ENCODE data around the gene SLC7A4. TPM values are rescaled to one million over a fixed set of nuclear protein-coding genes. Genes with fewer than 3 reads are reported as not detected.
"Not testable (repeated sequence)": the region's sequence is repeated elsewhere in the genome, so short reads cannot be mapped to it uniquely, and the experiment has no call there.

Gene SLC7A4
- total and polyA plus RNA-seq, 2 donors (not counting 1 experiment from before 2014, with no cell fraction given), result not detected

- no peaks in the 10 kb centered on the region for H3K27me3 ChIP-seq (replicated peaks in 1 of 4; ENCODE audit: control extremely low read depth in 1 of 4, control insufficient read depth in 3 of 4, insufficient read depth in 4 of 4, low read length in 3 of 4)
- H3K79me2 ChIP-seq (ENCODE audit: control insufficient read depth, insufficient read depth, low read length), result peaks cover under 1% of the 10 kb centered on the region
- H3K4me3 ChIP-seq (ENCODE audit: control extremely low read depth in 1 of 5, extremely low read depth in 1 of 5, insufficient read depth in 1 of 5, low read depth in 2 of 5, low read length in 4 of 5), result no peak overlapping the region
- no peak overlapping the region for H3K9ac ChIP-seq (ENCODE audit: low read length)
- H3K36me3 ChIP-seq (replicated peaks in 1 of 2; ENCODE audit: control extremely low read depth in 1 of 2, control insufficient read depth in 1 of 2, extremely low read depth in 1 of 2, insufficient read depth in 2 of 2, low read length in 1 of 2), result no peaks in the 10 kb centered on the region
- Mint-ChIP-seq H3K27ac (no peak overlapping the region), H3K9me3 (ENCODE audit: insufficient read depth) (no peaks in the 10 kb centered on the region), H3K4me3 (no peak overlapping the region), H3K4me1 (peaks cover 14% of the 10 kb centered on the region), H3K27me3 (no peaks in the 10 kb centered on the region)
- ChIA-PET POLR2A (no interaction called here), CTCF (interaction anchor here (0.6 kb wide), 1 partner anchor 1705 kb away, joined by 3 read pairs; no protein-coding TSS in a partner anchor)
- WGBS (ENCODE audit: insufficient coverage), result 82% methylated on average over 10 of the region's 10 CpGs
- no peak overlapping the region for H3K27ac ChIP-seq (ENCODE audit: low read length in 2 of 2)
- no peaks in the 10 kb centered on the region for H4K20me1 ChIP-seq (ENCODE audit: control insufficient read depth, insufficient read depth, low read length, poor library complexity, severe bottlenecking)
- peaks cover 6 to 14% of the 10 kb centered on the region in 2 donors for H3K4me1 ChIP-seq (ENCODE audit: control insufficient read depth in 2 of 2, insufficient read depth in 2 of 2, low read length in 2 of 2)
- H2AFZ ChIP-seq (ENCODE audit: insufficient read depth, low read depth, low read length, poor library complexity, severe bottlenecking), result no peak overlapping the region
- no peak overlapping the region for H3K4me2 ChIP-seq (replicated peaks; ENCODE audit: low read depth, low read length, poor library complexity, severe bottlenecking)
- TF ChIP-seq CTCF (IDR thresholded peaks at IDR 0.05), result no peak
- no peak for TF ChIP-seq EZH2 (IDR thresholded peaks at IDR 0.05; ENCODE audit: borderline replicate concordance, insufficient read depth, low read depth, low read length, poor library complexity, severe bottlenecking)
- no peak for DNase-seq
- H3K9me3 ChIP-seq (ENCODE audit: control extremely low read depth in 1 of 3, control insufficient read depth in 2 of 3, insufficient read depth in 1 of 3, low read length in 2 of 3), result no peaks in the 10 kb centered on the region
- ATAC-seq (ENCODE audit: low read depth), result no peak
- intact Hi-C loops (cut with micrococcal nuclease), result loop anchor here (5.0 kb wide), 1 partner anchor 308 kb away; no protein-coding TSS in a partner anchor
Observed at GRCh38 chr22:21009638-21010425, 22.5 kb downstream of the SLC7A4 start.

GRCh38 chr22:21009208-21009607 is 23.2 kb downstream of the SLC7A4 start:
- H3K9me3 ChIP-seq (ENCODE audit: control extremely low read depth in 1 of 3, control insufficient read depth in 2 of 3, insufficient read depth in 1 of 3, low read length in 2 of 3); H3K4me1 Mint-ChIP-seq; H3K36me3 ChIP-seq (replicated peaks in 1 of 2; ENCODE audit: control extremely low read depth in 1 of 2, control insufficient read depth in 1 of 2, extremely low read depth in 1 of 2, insufficient read depth in 2 of 2, low read length in 1 of 2); H3K4me3 ChIP-seq (ENCODE audit: control extremely low read depth in 1 of 5, extremely low read depth in 1 of 5, insufficient read depth in 1 of 5, low read depth in 2 of 5, low read length in 4 of 5); H4K20me1 ChIP-seq (ENCODE audit: control insufficient read depth, insufficient read depth, low read length, poor library complexity, severe bottlenecking); H3K27me3 Mint-ChIP-seq; H3K4me2 ChIP-seq (replicated peaks; ENCODE audit: low read depth, low read length, poor library complexity, severe bottlenecking); H3K27ac ChIP-seq (ENCODE audit: low read length in 2 of 2); H3K79me2 ChIP-seq (ENCODE audit: control insufficient read depth, insufficient read depth, low read length); H2AFZ ChIP-seq (ENCODE audit: insufficient read depth, low read depth, low read length, poor library complexity, severe bottlenecking); H3K4me3 Mint-ChIP-seq; H3K4me1 ChIP-seq (ENCODE audit: control insufficient read depth in 2 of 2, insufficient read depth in 2 of 2, low read length in 2 of 2); H3K27me3 ChIP-seq (replicated peaks in 1 of 4; ENCODE audit: control extremely low read depth in 1 of 4, control insufficient read depth in 3 of 4, insufficient read depth in 4 of 4, low read length in 3 of 4); H3K9me3 Mint-ChIP-seq (ENCODE audit: insufficient read depth); ATAC-seq (ENCODE audit: low read depth); H3K9ac ChIP-seq (ENCODE audit: low read length); H3K27ac Mint-ChIP-seq; DNase-seq; intact Hi-C loops (cut with micrococcal nuclease); POLR2A ChIA-PET: not testable (repeated sequence)
- 92% methylated on average over 13 of the region's 13 CpGs for WGBS (ENCODE audit: insufficient coverage)
- CTCF ChIA-PET, result interaction anchor here (0.6 kb wide), 1 partner anchor 1705 kb away, joined by 3 read pairs; no protein-coding TSS in a partner anchor

All from B cell (primary cell).